ENCODE results near the gene GIT1. TPM values are rescaled to one million over a fixed set of nuclear protein-coding genes. Genes with fewer than 3 reads are reported as not detected.

Gene GIT1
- 0.85 and 1.2 TPM in 2 replicates for polyA plus RNA-seq

GRCh38 chr17:29589524-29590410 is at the start of gene GIT1:
GIT1 (minus strand) TSS chr17:29589648; CDS start chr17:29589378, 270 bp downstream.

GRCh38 chr17:29622337-29623282 is 33.2 kb upstream of the GIT1 start, which contains the start of gene CORO6:
CORO6 (minus strand) TSS chr17:29622912; CDS start chr17:29621421, 1,491 bp downstream.

GRCh38 chr17:29592850-29593551 is 3.6 kb upstream of the GIT1 start, which contains the start of gene ANKRD13B:
ANKRD13B (plus strand) TSS chr17:29593132; CDS start chr17:29593622, 490 bp downstream.

GRCh38 chr17:29568331-29569244 is 20.9 kb downstream of the GIT1 start, which contains the start of gene TP53I13:
TP53I13 (plus strand) TSS chr17:29568701; CDS start chr17:29568759, 58 bp downstream.

GRCh38 chr17:29566473-29567303 is 22.8 kb downstream of the GIT1 start, which contains the start of gene ABHD15:
ABHD15 (minus strand) TSS chr17:29567037; CDS start chr17:29566966, 71 bp downstream.

Other genes starting within 250 kb of the GIT1 start
- 33.6 and 39.8 TPM in 2 replicates for gene TAOK1, start 199.3 kb downstream of the GIT1 start, polyA plus RNA-seq
- gene ABHD15, start 22.6 kb downstream of the GIT1 start, polyA plus RNA-seq: 0.30 TPM in 1 of 2 replicates, not detected in the other
- gene TP53I13, start 20.9 kb downstream of the GIT1 start, polyA plus RNA-seq: not detected in 2 replicates
- 1.6 and 2.1 TPM in 2 replicates for gene ANKRD13B, start 3.5 kb upstream of the GIT1 start, polyA plus RNA-seq
- gene CORO6, start 33.3 kb upstream of the GIT1 start, polyA plus RNA-seq: 1.3 and 2.6 TPM in 2 replicates